ENCODE results near the gene GRIK4. TPM values are rescaled to one million over a fixed set of nuclear protein-coding genes. Genes with fewer than 3 reads are reported as not detected.

The GRIK4 gene
- total and polyA plus RNA-seq, 2 experiments from 2014 or later: not detected

GRCh38 chr11:120995184-120995583 is 483.6 kb downstream of the GRIK4 start:
- Histone ChIP-seq H4K20me1 (ENCODE audit: insufficient read depth) (no peaks in the 10 kb centered on the region), H3K27ac (no peak overlapping the region), H3K9ac (no peak overlapping the region), H2AFZ (no peak overlapping the region), H3K4me1 (ENCODE audit: insufficient read depth) (no peaks in the 10 kb centered on the region), H3K9me3 (ENCODE audit: low read depth) (no peaks in the 10 kb centered on the region), H3K9me2 (ENCODE audit: insufficient read depth) (no peaks in the 10 kb centered on the region), H3K27me3 (replicated peaks; ENCODE audit: insufficient read depth) (peaks cover 36% of the 10 kb centered on the region), H3K79me2 (ENCODE audit: insufficient read depth) (no peaks in the 10 kb centered on the region), H3K4me3 (no peak overlapping the region), H3K4me2 (ENCODE audit: unreplicated experiment) (no peak overlapping the region), H3K36me3 (ENCODE audit: low read depth) (no peaks in the 10 kb centered on the region), H3F3A (ENCODE audit: insufficient read depth) (no peaks in the 10 kb centered on the region)
- in situ Hi-C loops (cut with MboI): no loop called here
- DNase-seq: no peak
- TF ChIP-seq EZH2phosphoT487 (IDR thresholded peaks at IDR 0.05; ENCODE audit: insufficient read depth, low read depth): no peak
- TF ChIP-seq EZH2 (IDR thresholded peaks at IDR 0.05; ENCODE audit: insufficient read depth, poor library complexity, severe bottlenecking): no peak
- 43 to 51% methylated on average over 2 of the region's 2 CpGs for WGBS, 2 experiments (ENCODE audit: low coverage in 1 of 2, low lambda C conversion rate in 2 of 2, missing lambda C conversion rate in 2 of 2)

GRCh38 chr11:120996973-120997372 is 485.4 kb downstream of the GRIK4 start:
- Histone ChIP-seq H3K9ac (no peak overlapping the region), H4K20me1 (ENCODE audit: insufficient read depth) (no peaks in the 10 kb centered on the region), H3K79me2 (ENCODE audit: insufficient read depth) (no peaks in the 10 kb centered on the region), H3K36me3 (ENCODE audit: low read depth) (no peaks in the 10 kb centered on the region), H3K27ac (no peak overlapping the region), H3K4me1 (ENCODE audit: insufficient read depth) (no peaks in the 10 kb centered on the region), H3K9me2 (ENCODE audit: insufficient read depth) (no peaks in the 10 kb centered on the region), H2AFZ (no peak overlapping the region), H3F3A (ENCODE audit: insufficient read depth) (no peaks in the 10 kb centered on the region), H3K4me3 (no peak overlapping the region), H3K27me3 (replicated peaks; ENCODE audit: insufficient read depth) (peaks cover 35% of the 10 kb centered on the region), H3K4me2 (ENCODE audit: unreplicated experiment) (no peak overlapping the region), H3K9me3 (ENCODE audit: low read depth) (no peaks in the 10 kb centered on the region)
- WGBS, 2 experiments (ENCODE audit: low coverage in 1 of 2, low lambda C conversion rate in 2 of 2, missing lambda C conversion rate in 2 of 2): 46 to 52% methylated on average over 5 of the region's 5 CpGs
- DNase-seq: no peak
- in situ Hi-C loops (cut with MboI): no loop called here
- TF ChIP-seq EZH2 (IDR thresholded peaks at IDR 0.05; ENCODE audit: insufficient read depth, poor library complexity, severe bottlenecking) (no peak), EZH2phosphoT487 (IDR thresholded peaks at IDR 0.05; ENCODE audit: insufficient read depth, low read depth) (no peak)

GRCh38 chr11:120998581-120998980 is 487.0 kb downstream of the GRIK4 start:
- no peak for DNase-seq
- Histone ChIP-seq H3K79me2 (ENCODE audit: insufficient read depth) (no peaks in the 10 kb centered on the region), H3K4me3 (no peak overlapping the region), H3K4me1 (ENCODE audit: insufficient read depth) (no peaks in the 10 kb centered on the region), H3K4me2 (ENCODE audit: unreplicated experiment) (no peak overlapping the region), H3K27ac (no peak overlapping the region), H3K9me3 (ENCODE audit: low read depth) (no peaks in the 10 kb centered on the region), H4K20me1 (ENCODE audit: insufficient read depth) (no peaks in the 10 kb centered on the region), H2AFZ (no peak overlapping the region), H3K9ac (no peak overlapping the region), H3K9me2 (ENCODE audit: insufficient read depth) (no peaks in the 10 kb centered on the region), H3K27me3 (replicated peaks; ENCODE audit: insufficient read depth) (peaks cover 28% of the 10 kb centered on the region), H3F3A (ENCODE audit: insufficient read depth) (no peaks in the 10 kb centered on the region), H3K36me3 (ENCODE audit: low read depth) (no peaks in the 10 kb centered on the region)
- 81 to 90% methylated on average over 1 of the region's 1 CpG for WGBS, 2 experiments (ENCODE audit: low coverage in 1 of 2, low lambda C conversion rate in 2 of 2, missing lambda C conversion rate in 2 of 2)
- in situ Hi-C loops (cut with MboI): no loop called here
- TF ChIP-seq EZH2phosphoT487 (IDR thresholded peaks at IDR 0.05; ENCODE audit: insufficient read depth, low read depth) (no peak), EZH2 (IDR thresholded peaks at IDR 0.05; ENCODE audit: insufficient read depth, poor library complexity, severe bottlenecking) (no peak)

- H3K9me3 ChIP-seq (ENCODE audit: low read depth): no peaks in the 10 kb centered on the region
- H3K4me2 ChIP-seq (ENCODE audit: unreplicated experiment): no peak overlapping the region
- no peaks in the 10 kb centered on the region for H3F3A ChIP-seq (ENCODE audit: insufficient read depth)
- no peaks in the 10 kb centered on the region for H3K36me3 ChIP-seq (ENCODE audit: low read depth)
- H3K4me1 ChIP-seq (ENCODE audit: insufficient read depth): no peaks in the 10 kb centered on the region
- H4K20me1 ChIP-seq (ENCODE audit: insufficient read depth): no peaks in the 10 kb centered on the region
- in situ Hi-C loops (cut with MboI): no loop called here
- DNase-seq: no peak
- no peak overlapping the region for H3K9ac ChIP-seq
- H3K4me3 ChIP-seq: no peak overlapping the region
- H3K27ac ChIP-seq: no peak overlapping the region
- WGBS, 2 experiments (ENCODE audit: low coverage in 1 of 2, low lambda C conversion rate in 2 of 2, missing lambda C conversion rate in 2 of 2): 29 to 41% methylated on average over 4 of the region's 4 CpGs
- peaks cover 15% of the 10 kb centered on the region for H3K27me3 ChIP-seq (replicated peaks; ENCODE audit: insufficient read depth)
- no peaks in the 10 kb centered on the region for H3K79me2 ChIP-seq (ENCODE audit: insufficient read depth)
- no peak for TF ChIP-seq EZH2 (IDR thresholded peaks at IDR 0.05; ENCODE audit: insufficient read depth, poor library complexity, severe bottlenecking)
- TF ChIP-seq EZH2phosphoT487 (IDR thresholded peaks at IDR 0.05; ENCODE audit: insufficient read depth, low read depth): no peak
- H2AFZ ChIP-seq: no peak overlapping the region
- H3K9me2 ChIP-seq (ENCODE audit: insufficient read depth): no peaks in the 10 kb centered on the region
These were observed 492.8 kb downstream of the GRIK4 start for GRCh38 chr11:121004206-121004840.
